K562 (cell line): ENCODE data around the gene SLC7A5. TPM values are rescaled to one million over a fixed set of nuclear protein-coding genes. Genes with fewer than 3 reads are reported as not detected.

Experiments used
- BRCA1 ChIP-seq, 2 experiments: fragments of 450-650 bp in 1 of 2; sonication (generic) in 1 of 2; formaldehyde crosslinking in 1 of 2; IDR thresholded peaks; 2 replicates each; pipeline versions ENCODE4 v1.5.0 to v1.6.1; 2017 to 2020; ENCODE audit warnings: mild to moderate bottlenecking in 1 of 2, missing genetic modification reagents in 1 of 2
- CHAMP1 ChIP-seq: fragments of 450-650 bp; IDR thresholded peaks from 2 replicates; pipeline ENCODE4 v1.6.1; 2016; ENCODE audit warnings: mild to moderate bottlenecking
- DPF2 ChIP-seq: fragments of 450-650 bp; IDR thresholded peaks from 2 replicates; pipeline ENCODE4 v1.6.1; 2016
- HDAC6 ChIP-seq: IDR thresholded peaks from 2 replicates; pipeline ENCODE4 v1.6.1; 2012; ENCODE audit warnings: low read depth, mild to moderate bottlenecking, control low read depth, inconsistent platforms, low read length, moderate library complexity
- KLF1 ChIP-seq: fragments of 450-650 bp; IDR thresholded peaks from 2 replicates; pipeline ENCODE4 v1.6.1; 2016; ENCODE audit warnings: missing genetic modification characterization, missing compliant biosample characterization
- NCOA2 ChIP-seq, 2 experiments: fragments of 450-650 bp; IDR thresholded peaks; 2 replicates each; pipeline ENCODE4 v1.6.1; 2018; ENCODE audit warnings: mild to moderate bottlenecking in 2 of 2, moderate library complexity in 1 of 2; ENCODE audit not compliant: partially characterized antibody in 2 of 2
- NFIC ChIP-seq: fragments of 450-650 bp; IDR thresholded peaks from 2 replicates; pipeline ENCODE4 v1.6.1; 2017; ENCODE audit warnings: mild to moderate bottlenecking, inconsistent platforms
- PCBP2 ChIP-seq: fragments of 200-400 bp; formaldehyde crosslinking; IDR thresholded peaks from 2 replicates; pipeline ENCODE4 v1.6.1; 2018; ENCODE audit warnings: low read length, low read depth, mild to moderate bottlenecking, moderate library complexity; ENCODE audit not compliant: poor library complexity, severe bottlenecking
- PML ChIP-seq: IDR thresholded peaks from 2 replicates; pipeline ENCODE4 v1.6.1; 2012; ENCODE audit warnings: low read length, inconsistent platforms
- PRDM10 ChIP-seq: fragments of 450-650 bp; IDR thresholded peaks from 2 replicates; pipeline ENCODE4 v1.6.1; 2018; ENCODE audit not compliant: partially characterized antibody
- PRPF4 ChIP-seq: fragments of 200-400 bp; formaldehyde crosslinking; IDR thresholded peaks from one replicate; pipeline ENCODE4 v1.6.1; 2017; ENCODE audit warnings: low read length, low read depth, mild to moderate bottlenecking; ENCODE audit not compliant: insufficient read depth, poor library complexity, severe bottlenecking
- RBFOX2 ChIP-seq: fragments of 200-400 bp; formaldehyde crosslinking; IDR thresholded peaks from 2 replicates; pipeline ENCODE4 v1.6.1; 2017; ENCODE audit warnings: low read depth, mild to moderate bottlenecking, low read length, moderate library complexity
- RNF2 ChIP-seq: sonication (generic); IDR thresholded peaks from 2 replicates; pipeline ENCODE4 v1.6.1; 2016
- SIX5 ChIP-seq, 2 experiments: IDR thresholded peaks; 2 replicates each; pipeline ENCODE4 v1.6.1; 2011; ENCODE audit warnings: low read length in 2 of 2, borderline replicate concordance in 1 of 2, low read depth in 1 of 2, mild to moderate bottlenecking in 1 of 2, moderate library complexity in 1 of 2; ENCODE audit not compliant: insufficient read depth in 1 of 2
- SNRNP70 ChIP-seq: fragments of 200-400 bp; formaldehyde crosslinking; optimal IDR thresholded peaks from 2 replicates; pipeline ENCODE3; 2017; ENCODE audit warnings: low read depth, low read length
- TCFL5 ChIP-seq: fragments of 250-450 bp; sonication (Bioruptor Pico); conservative IDR thresholded peaks from 2 replicates; pipeline ENCODE4 v1.6.1; 2021; ENCODE audit warnings: mild to moderate bottlenecking, moderate library complexity, matching md5 sums
- ZBTB49 ChIP-seq: sonication (generic); formaldehyde crosslinking; IDR thresholded peaks from 2 replicates; pipeline ENCODE4 v1.8.0; 2022; ENCODE audit warnings: missing genetic modification reagents, mild to moderate bottlenecking, borderline replicate concordance
- ZNF217 ChIP-seq: sonication (generic); formaldehyde crosslinking; IDR thresholded peaks from 2 replicates; pipeline ENCODE4 v1.8.0; 2022; ENCODE audit warnings: mild to moderate bottlenecking, missing genetic modification reagents
- polyA plus RNA-seq, 8 experiments: library from polyadenylated mRNA; depleted of rRNA in 4 of 8; stranded (reverse) in 5 of 8; unstranded in 3 of 8; fragments of >200 nt; fragmentation: Nextera tagmentation in 2 of 8; fragmentation: Illumina TruSeq in 1 of 8; extraction: Ambion mirVana in 2 of 8; extraction: Trizol in 1 of 8; gene quantifications; 2 replicates each; pipeline versions ENCODE4 v1.2.1 to v1.2.3, GENCODE V29; 2011 to 2014; ENCODE audit warnings: inconsistent platforms in 1 of 8, missing spikeins in 1 of 8
- total RNA-seq, 7 experiments: library from RNA; depleted of rRNA in 6 of 7; stranded (reverse); fragments of >200 nt in 6 of 7; fragmentation: Illumina TruSeq in 2 of 7; extraction: Trizol in 2 of 7; gene quantifications; 2 replicates each; pipeline versions ENCODE4 v1.2.1 to v1.2.3, GENCODE V29; 2011 to 2021; ENCODE audit warnings: low replicate concordance in 1 of 7
- TF ChIP-seq, protein P1 (sequence below): fragments of 250-450 bp; sonication (Bioruptor Pico); IDR thresholded peaks from 2 replicates; pipeline ENCODE4 v1.8.0; 2022; ENCODE audit warnings: moderate library complexity, mild to moderate bottlenecking, inconsistent platforms

The SLC7A5 gene
- total and polyA plus RNA-seq, 9 of the 15 experiments (the other 6 are each of a cell fraction or from before 2014, with no cell fraction given) = 1.9 to 220 (median 18.6) TPM

DNA sequence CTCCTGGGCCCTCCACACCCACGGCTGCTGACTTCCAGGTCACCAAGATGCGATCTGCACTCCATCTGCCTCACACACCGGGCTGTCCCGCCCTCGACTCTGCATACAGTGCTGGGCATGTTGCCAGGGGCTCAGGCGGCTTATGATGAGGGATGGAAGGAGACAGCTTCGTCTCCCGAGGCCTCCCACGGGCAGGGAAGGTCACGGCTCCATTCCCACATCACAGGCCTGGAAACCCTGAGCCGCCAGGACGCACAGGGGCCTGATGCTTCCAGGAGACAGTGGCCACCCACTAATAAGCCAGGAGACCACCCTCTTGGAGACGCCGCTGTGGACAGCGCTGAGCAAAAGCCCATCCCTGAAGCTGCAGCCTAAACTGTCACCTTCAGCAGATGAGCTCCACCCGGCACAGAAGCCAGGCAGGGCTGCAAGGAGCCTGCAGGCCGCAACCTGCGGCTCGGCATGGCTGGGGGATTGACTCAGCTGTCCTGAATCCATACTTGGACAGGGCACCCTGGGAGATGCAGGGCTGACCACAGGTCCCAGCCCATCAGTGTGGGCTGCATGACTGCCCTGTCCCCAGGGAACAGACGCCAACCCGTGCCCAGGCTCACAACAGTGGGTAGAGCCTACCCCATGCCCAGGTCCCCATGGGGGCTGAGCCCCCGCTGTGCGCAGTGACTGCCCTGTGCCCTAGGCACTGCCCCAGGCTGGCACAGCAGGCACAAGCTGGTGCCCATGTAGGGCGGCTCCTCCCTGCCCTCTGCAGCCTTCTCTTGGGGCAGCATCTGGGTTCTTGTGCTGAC is 34.4 kb downstream of the SLC7A5 start (continued):
- TF ChIP-seq KLF1 (tag) (no peak), DPF2 (no peak), ZBTB49 (no peak), BRCA1 (IDR thresholded peaks at IDR 0.05) (no peak), BRCA1 (CRISPR knock-in tag; IDR thresholded peaks at IDR 0.05) (no peak), PRDM10 (no peak), CHAMP1 (no peak), ZNF217 (CRISPR knock-in tag) (no peak), PCBP2 (no peak), RNF2 (no peak), PRPF4 (no peak), RBFOX2 (peak; percentile 52), SNRNP70 (no peak), NFIC (peak; percentile 75), HDAC6 (no peak), TCFL5 (CRISPR knock-in tag) (no peak), PML (0 out of 2 replicates have a peak, but pooled peaks have one; percentile 24), SIX5 (IDR thresholded peaks at IDR 0.05; ENCODE audit: borderline replicate concordance in 1 of 2, insufficient read depth in 1 of 2, low read depth in 1 of 2, low read length in 2 of 2) (no peak), NCOA2 (IDR thresholded peaks at IDR 0.05; ENCODE audit: partially characterized antibody in 2 of 2) (no peak)
- TF ChIP-seq, protein P1, sequence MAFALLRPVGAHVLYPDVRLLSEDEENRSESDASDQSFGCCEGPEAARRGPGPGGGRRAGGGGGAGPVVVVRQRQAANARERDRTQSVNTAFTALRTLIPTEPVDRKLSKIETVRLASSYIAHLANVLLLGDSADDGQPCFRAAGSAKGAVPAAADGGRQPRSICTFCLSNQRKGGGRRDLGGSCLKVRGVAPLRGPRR (CRISPR knock-in tag) = no peak
